ENCODE results near the gene SFT2D1.
"Not testable (repeated sequence)": the region's sequence is repeated elsewhere in the genome, so short reads cannot be mapped to it uniquely, and the experiment has no call there.

The SFT2D1 gene

DNA sequence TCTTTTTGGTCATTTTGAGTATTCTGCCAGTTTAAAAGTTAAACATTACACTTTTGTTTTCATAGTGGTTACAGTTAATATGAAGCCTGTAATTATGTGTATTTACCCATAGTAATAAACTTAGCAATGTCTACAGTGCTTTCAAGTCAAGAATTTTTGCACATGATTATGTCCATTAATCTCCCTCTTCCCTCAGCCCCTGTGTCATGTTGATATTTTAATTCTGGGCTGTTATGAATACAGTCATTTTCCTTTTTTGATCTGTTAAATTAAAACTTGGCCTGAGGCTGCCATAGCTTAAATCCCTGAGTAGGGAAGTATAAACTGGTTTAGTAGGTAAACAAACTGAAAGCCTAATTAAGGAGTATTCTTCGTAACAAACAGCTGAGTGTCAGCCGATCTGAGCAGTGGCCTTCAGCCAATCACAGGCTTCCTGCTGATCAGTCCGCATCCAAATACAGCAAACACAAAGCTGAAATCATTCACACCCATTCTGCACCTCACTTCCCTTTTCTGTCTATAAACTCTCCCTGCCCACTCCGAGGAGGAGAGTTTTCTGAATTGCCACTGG lies 9.5 kb upstream of the SFT2D1 start:
- TF ChIP-seq, protein P1, sequence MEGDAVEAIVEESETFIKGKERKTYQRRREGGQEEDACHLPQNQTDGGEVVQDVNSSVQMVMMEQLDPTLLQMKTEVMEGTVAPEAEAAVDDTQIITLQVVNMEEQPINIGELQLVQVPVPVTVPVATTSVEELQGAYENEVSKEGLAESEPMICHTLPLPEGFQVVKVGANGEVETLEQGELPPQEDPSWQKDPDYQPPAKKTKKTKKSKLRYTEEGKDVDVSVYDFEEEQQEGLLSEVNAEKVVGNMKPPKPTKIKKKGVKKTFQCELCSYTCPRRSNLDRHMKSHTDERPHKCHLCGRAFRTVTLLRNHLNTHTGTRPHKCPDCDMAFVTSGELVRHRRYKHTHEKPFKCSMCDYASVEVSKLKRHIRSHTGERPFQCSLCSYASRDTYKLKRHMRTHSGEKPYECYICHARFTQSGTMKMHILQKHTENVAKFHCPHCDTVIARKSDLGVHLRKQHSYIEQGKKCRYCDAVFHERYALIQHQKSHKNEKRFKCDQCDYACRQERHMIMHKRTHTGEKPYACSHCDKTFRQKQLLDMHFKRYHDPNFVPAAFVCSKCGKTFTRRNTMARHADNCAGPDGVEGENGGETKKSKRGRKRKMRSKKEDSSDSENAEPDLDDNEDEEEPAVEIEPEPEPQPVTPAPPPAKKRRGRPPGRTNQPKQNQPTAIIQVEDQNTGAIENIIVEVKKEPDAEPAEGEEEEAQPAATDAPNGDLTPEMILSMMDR (IDR thresholded peaks at IDR 0.05; ENCODE audit: low read depth, low read length, missing control alignments): no peak
- no peaks in the 10 kb centered on the region for H3K27me3 ChIP-seq (replicated peaks)
- no peak for DNase-seq
- no peak overlapping the region for H3K4me3 ChIP-seq (ENCODE audit: low read depth, low read length)
- in situ Hi-C loops (cut with HindIII; ENCODE audit: low pct_ligation_motif_present, low sequenced_read_pairs): no loop called here
- no peak overlapping the region for H3K27ac ChIP-seq
- H3K36me3 ChIP-seq (replicated peaks): no peaks in the 10 kb centered on the region

GRCh38 chr6:166348305-166348949 lies 6.1 kb upstream of the SFT2D1 start:
- in situ Hi-C loops (cut with HindIII; ENCODE audit: low pct_ligation_motif_present, low sequenced_read_pairs): no loop called here
- no peak for DNase-seq
- H3K4me3 ChIP-seq (ENCODE audit: low read depth, low read length): no peak overlapping the region
- TF ChIP-seq, protein P1 (IDR thresholded peaks at IDR 0.05; ENCODE audit: low read depth, low read length, missing control alignments): no peak
- no peaks in the 10 kb centered on the region for H3K27me3 ChIP-seq (replicated peaks)
- H3K36me3 ChIP-seq (replicated peaks): no peaks in the 10 kb centered on the region
- no peak overlapping the region for H3K27ac ChIP-seq

DNA sequence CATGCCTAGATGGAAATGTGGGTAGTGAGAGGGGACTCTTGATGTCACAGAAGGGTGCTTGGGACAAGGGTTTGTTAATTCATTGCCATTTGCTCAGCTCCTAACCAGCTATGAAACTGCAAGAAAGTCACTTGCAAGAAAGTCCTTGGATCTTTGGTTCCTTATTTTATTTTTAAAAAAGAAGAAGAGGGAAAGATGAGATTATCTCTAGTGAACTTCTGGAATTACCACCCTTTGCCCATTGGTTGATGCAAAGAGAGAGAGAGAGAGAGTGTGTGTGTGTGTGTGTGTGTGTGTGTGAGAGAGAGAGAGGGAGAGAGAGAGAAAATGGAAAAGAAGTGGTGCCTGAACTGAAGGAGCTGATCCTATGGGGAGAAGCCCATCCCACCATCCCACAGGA lies 4.6 kb upstream of the SFT2D1 start:
- in situ Hi-C loops (cut with HindIII; ENCODE audit: low pct_ligation_motif_present, low sequenced_read_pairs): no loop called here
- H3K27me3 ChIP-seq (replicated peaks): no peaks in the 10 kb centered on the region
- TF ChIP-seq, protein P1 (IDR thresholded peaks at IDR 0.05; ENCODE audit: low read depth, low read length, missing control alignments): no peak
- no peak overlapping the region for H3K27ac ChIP-seq
- DNase-seq: no peak
- H3K4me3 ChIP-seq (ENCODE audit: low read depth, low read length): no peak overlapping the region
- H3K36me3 ChIP-seq (replicated peaks): peaks cover 2% of the 10 kb centered on the region

DNA sequence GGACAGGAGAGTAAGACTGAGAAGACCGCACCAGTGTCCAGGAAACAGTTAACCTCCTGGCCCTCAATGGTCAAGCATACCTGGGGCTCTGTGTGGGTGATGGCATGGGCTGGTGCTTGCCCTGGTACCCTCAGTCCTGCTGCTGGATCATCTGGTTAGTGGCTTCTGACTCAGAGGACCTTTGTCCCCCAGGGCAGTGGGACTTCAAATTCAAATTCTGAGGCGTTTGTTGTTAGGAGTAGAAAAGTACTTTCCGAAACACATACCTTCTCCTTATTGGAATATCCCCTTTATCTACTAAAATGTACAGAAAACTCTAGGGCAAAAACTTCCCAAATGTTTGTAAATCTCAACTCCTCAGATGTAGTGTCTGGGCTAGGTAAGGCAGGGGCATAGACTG lies 4.1 kb upstream of the SFT2D1 start:
- TF ChIP-seq, protein P1 (IDR thresholded peaks at IDR 0.05; ENCODE audit: low read depth, low read length, missing control alignments): no peak
- H3K36me3 ChIP-seq (replicated peaks): peaks cover 2% of the 10 kb centered on the region
- H3K27me3 ChIP-seq (replicated peaks): no peaks in the 10 kb centered on the region
- no peak overlapping the region for H3K4me3 ChIP-seq (ENCODE audit: low read depth, low read length)
- DNase-seq: no peak
- no peak overlapping the region for H3K27ac ChIP-seq
- in situ Hi-C loops (cut with HindIII; ENCODE audit: low pct_ligation_motif_present, low sequenced_read_pairs): no loop called here

- DNase-seq; H3K27me3 ChIP-seq (replicated peaks); H3K4me3 ChIP-seq (ENCODE audit: low read depth, low read length); in situ Hi-C loops (cut with HindIII; ENCODE audit: low pct_ligation_motif_present, low sequenced_read_pairs); H3K36me3 ChIP-seq (replicated peaks); H3K27ac ChIP-seq: not testable (repeated sequence)
Measured at GRCh38 chr6:166345672-166346071, 3.3 kb upstream of the SFT2D1 start.

DNA sequence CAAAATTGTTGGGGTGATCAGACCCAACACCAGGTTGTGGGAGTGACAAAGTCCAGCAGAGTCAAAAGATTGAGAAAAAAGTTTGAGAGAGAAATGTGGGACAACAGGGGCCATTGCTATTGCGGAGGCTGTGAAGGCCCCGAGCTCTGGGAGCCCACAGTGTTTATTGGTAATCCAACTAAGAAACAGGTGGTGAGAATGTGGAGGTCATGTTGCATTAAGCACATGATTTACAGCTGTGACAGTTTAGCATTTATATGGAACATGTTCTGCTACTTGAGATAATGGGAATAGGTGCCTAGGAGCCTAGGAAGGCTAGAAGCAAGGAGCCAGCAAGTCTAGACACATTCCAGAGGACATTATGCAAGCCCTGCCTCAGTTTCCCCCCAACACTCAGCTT lies 2.6 kb upstream of the SFT2D1 start:
- in situ Hi-C loops (cut with HindIII; ENCODE audit: low pct_ligation_motif_present, low sequenced_read_pairs); DNase-seq; H3K27ac ChIP-seq: not testable (repeated sequence)

GRCh38 chr6:166344240-166344639 lies 1.9 kb upstream of the SFT2D1 start:
- in situ Hi-C loops (cut with HindIII; ENCODE audit: low pct_ligation_motif_present, low sequenced_read_pairs): no loop called here
- no peaks in the 10 kb centered on the region for H3K27me3 ChIP-seq (replicated peaks)
- no peak overlapping the region for H3K27ac ChIP-seq
- no peak overlapping the region for H3K4me3 ChIP-seq (ENCODE audit: low read depth, low read length)
- peak; percentile 47 for DNase-seq
- TF ChIP-seq, protein P1 (IDR thresholded peaks at IDR 0.05; ENCODE audit: low read depth, low read length, missing control alignments): no peak
- H3K36me3 ChIP-seq (replicated peaks): peaks cover 2% of the 10 kb centered on the region

More for the DNA sequence above, 2.6 kb upstream of the SFT2D1 start:
- not testable (repeated sequence) for H3K4me3 ChIP-seq (ENCODE audit: low read depth, low read length); H3K27me3 ChIP-seq (replicated peaks); H3K36me3 ChIP-seq (replicated peaks)

Measured in brain microvascular endothelial cell (primary cell).